HG03469 (cell line): ENCODE results near the gene ZNF407.

Experiments
- ATAC-seq: cut with Tn5 transposase; IDR thresholded peaks from one replicate; pipeline ENCODE4 v1.9.1; 2021; ENCODE audit warnings: mild to moderate bottlenecking, moderate library complexity, moderate number of reproducible peaks; ENCODE audit not compliant: unreplicated experiment

The ZNF407 gene

GRCh38 chr18:75108579-75109318 lies 511.1 kb downstream of the ZNF407 start:
- ATAC-seq: no peak

- ATAC-seq: no peak
These were observed 511.6 kb downstream of the ZNF407 start for GRCh38 chr18:75109319-75109691.

GRCh38 chr18:75109819-75110218 lies 512.1 kb downstream of the ZNF407 start:
- ATAC-seq: no peak

- no peak for ATAC-seq
These were observed 512.6 kb downstream of the ZNF407 start for GRCh38 chr18:75110311-75110710.

- no peak for ATAC-seq
These were observed 513.3 kb downstream of the ZNF407 start for GRCh38 chr18:75110846-75111415.

- no peak for ATAC-seq
These were observed 514.1 kb downstream of the ZNF407 start for GRCh38 chr18:75111760-75112159.

- ATAC-seq: no peak
These were observed 514.8 kb downstream of the ZNF407 start for GRCh38 chr18:75112186-75113096.

- ATAC-seq: no peak
These were observed 515.8 kb downstream of the ZNF407 start for GRCh38 chr18:75113455-75113854.

GRCh38 chr18:75114231-75114764 lies 516.6 kb downstream of the ZNF407 start:
- no peak for ATAC-seq
